ENCODE results near the gene C19orf12.

DNA sequence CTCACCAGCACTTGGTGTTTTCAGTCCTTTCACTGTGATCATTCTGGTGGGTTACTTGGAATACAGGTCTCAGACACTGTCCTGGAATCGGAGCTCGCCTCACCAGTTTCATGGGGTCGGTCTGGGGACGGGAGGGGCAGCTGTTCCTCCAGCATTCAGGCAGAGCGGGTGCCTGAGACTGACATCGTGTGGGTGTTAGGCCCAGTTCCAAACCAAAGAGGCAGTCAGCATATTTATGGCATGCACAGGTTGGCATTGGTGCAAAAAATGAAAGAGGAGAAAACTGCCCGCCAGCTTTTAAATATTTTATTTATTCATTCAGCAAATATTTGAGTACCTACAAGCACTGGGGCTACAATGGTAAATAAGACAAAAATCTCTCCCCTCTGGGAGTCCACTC lies 29.7 kb downstream of the C19orf12 start:
- TF ChIP-seq CTCF (IDR thresholded peaks at IDR 0.05; ENCODE audit: low read length): no peak
- no peak for TF ChIP-seq EZH2 (IDR thresholded peaks at IDR 0.05; ENCODE audit: borderline replicate concordance, low read length)

Measured in OCI-LY1 (cell line).